WERI-Rb-1 (cell line): ENCODE measurements around the gene CPN1.

Experiments
- DNase-seq: peaks from one replicate; pipeline ENCODE4 v3.0.0-alpha.2; 2020
- H3K27ac ChIP-seq: fragments of 250-450 bp; sonication (Bioruptor Pico); 2 replicates; pipeline ENCODE4 v1.5.1; 2020; ENCODE audit warnings: mild to moderate bottlenecking, moderate library complexity
- H3K27me3 ChIP-seq: fragments of 250-450 bp; sonication (Bioruptor Pico); 2 replicates; pipeline ENCODE4 v1.5.1; 2021; ENCODE audit warnings: mild to moderate bottlenecking, low read depth, moderate library complexity; ENCODE audit not compliant: insufficient read depth, severe bottlenecking
- H3K36me3 ChIP-seq: fragments of 250-450 bp; sonication (Bioruptor Pico); 2 replicates; pipeline ENCODE4 v1.5.1; 2020; ENCODE audit warnings: mild to moderate bottlenecking, moderate library complexity
- H3K4me3 ChIP-seq: 2 replicates; pipeline ENCODE4 v1.5.1; 2011; ENCODE audit warnings: low read depth, mild to moderate bottlenecking, control low read depth, low read length
- H3K9me3 ChIP-seq: fragments of 250-450 bp; sonication (Bioruptor Pico); 2 replicates; pipeline ENCODE4 v1.5.1; 2021; ENCODE audit warnings: mild to moderate bottlenecking, moderate library complexity; ENCODE audit not compliant: severe bottlenecking
- CTCF ChIP-seq: IDR thresholded peaks from 2 replicates; pipeline ENCODE4 v1.5.1; 2011; ENCODE audit warnings: low read depth, mild to moderate bottlenecking, control low read depth, inconsistent platforms, low read length

Gene CPN1

DNA sequence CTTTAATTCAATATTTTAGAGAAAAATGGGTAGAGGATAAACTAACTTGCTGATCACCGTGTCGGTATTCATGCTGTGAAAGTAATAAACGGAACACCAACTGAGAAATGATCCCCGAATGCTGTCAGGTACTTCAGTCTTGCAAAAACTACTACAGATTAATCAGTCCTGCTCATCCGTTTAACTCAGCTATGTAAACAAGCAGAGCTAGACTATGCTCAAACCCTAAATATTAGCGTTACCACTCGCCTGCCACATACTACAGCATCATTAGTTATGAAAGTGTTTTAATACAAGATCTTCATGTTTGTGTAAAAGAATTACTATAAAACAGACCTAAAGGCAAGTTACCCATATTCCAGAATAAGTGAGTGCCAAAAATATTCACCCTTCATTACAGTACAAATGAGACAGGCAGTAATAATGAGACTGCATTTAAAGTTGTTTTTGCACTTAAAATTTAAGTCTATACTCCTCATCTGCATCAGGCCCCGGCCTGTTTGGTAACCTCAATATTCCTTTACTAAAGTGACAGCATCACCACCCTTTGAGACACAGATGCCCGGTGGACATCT lies 72.9 kb downstream of the CPN1 start:
- Histone ChIP-seq H3K9me3 (no peaks in the 10 kb centered on the region), H3K4me3 (peak overlapping the region; percentile 93), H3K27ac (no peak overlapping the region), H3K36me3 (no peaks in the 10 kb centered on the region), H3K27me3 (no peaks in the 10 kb centered on the region)
- no peak for DNase-seq
- TF ChIP-seq CTCF: no peak

DNA sequence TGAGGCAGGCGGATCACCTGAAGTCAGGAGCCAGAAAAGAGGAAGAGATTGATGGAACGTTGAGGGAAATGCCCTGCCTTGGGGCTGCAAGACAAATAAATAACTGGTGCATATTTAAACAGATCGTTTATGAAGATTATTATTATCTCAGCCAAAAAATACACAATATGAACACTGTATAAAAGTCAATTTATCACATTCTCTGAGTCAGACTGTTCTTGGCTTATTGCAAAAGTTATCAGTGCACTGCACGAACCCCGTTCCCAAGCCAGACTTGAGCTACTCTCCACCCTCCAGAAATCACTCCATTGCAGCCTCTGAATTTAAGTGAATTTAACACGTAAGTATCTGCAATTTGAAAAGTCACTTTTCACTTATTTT lies 73.5 kb downstream of the CPN1 start:
- no peak overlapping the region for H3K27ac ChIP-seq
- no peak overlapping the region for H3K4me3 ChIP-seq
- H3K9me3 ChIP-seq: no peaks in the 10 kb centered on the region
- H3K36me3 ChIP-seq: no peaks in the 10 kb centered on the region
- no peak for DNase-seq
- H3K27me3 ChIP-seq: no peaks in the 10 kb centered on the region
- TF ChIP-seq CTCF: no peak

DNA sequence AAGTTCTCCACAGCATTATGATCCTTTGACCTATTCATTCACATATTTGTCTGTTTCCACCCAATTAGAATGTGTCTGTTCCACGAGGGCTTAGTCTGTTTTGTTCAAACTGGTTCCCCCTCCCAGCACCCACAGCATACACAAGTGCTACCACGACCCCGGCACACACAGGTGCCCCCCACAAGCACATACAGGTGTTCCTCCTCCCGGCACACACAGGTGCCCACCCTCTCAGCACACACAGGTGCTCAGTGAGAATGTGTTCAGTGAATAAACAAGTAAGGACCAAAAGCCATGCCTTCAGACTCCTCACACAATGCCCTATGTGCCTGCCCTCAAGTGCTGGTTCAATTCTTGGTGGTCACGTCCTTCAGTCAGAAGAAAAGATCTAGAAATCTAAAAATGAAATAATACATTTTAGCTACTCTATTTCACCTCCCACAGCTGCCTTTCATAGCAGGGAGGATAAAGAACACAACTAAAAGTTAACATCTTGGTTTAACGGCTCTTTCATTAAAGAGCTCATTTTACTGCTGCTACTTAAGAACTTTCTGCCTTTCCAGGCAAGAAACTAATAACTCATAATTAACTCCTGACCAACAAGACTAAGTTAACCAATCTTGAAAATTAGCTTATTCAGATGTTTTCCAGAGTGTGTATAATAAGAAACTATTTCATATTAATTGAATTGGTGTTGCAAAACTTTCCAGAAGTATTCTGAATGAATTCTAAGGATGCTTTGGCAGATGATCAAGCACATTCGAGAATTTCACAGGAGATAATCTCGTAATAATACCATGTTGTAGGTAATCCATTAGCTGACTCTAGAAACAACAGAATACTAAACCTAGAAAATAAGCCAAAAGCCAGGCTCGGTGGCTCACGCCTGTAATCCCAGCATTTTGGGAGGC lies 74.2 kb downstream of the CPN1 start:
- H3K4me3 ChIP-seq: no peak overlapping the region
- TF ChIP-seq CTCF: no peak
- no peaks in the 10 kb centered on the region for H3K36me3 ChIP-seq
- H3K27me3 ChIP-seq: no peaks in the 10 kb centered on the region
- H3K27ac ChIP-seq: no peak overlapping the region
- H3K9me3 ChIP-seq: no peaks in the 10 kb centered on the region
- DNase-seq: peak; percentile 11

GRCh38 chr10:100006243-100006886 lies 75.3 kb downstream of the CPN1 start:
- DNase-seq: no peak
- Histone ChIP-seq H3K27me3 (no peaks in the 10 kb centered on the region), H3K9me3 (no peaks in the 10 kb centered on the region), H3K36me3 (no peaks in the 10 kb centered on the region), H3K27ac (no peak overlapping the region), H3K4me3 (no peak overlapping the region)
- TF ChIP-seq CTCF: no peak

GRCh38 chr10:100004805-100005510 lies 76.7 kb downstream of the CPN1 start:
- DNase-seq: no peak
- Histone ChIP-seq H3K4me3 (no peak overlapping the region), H3K9me3 (no peaks in the 10 kb centered on the region), H3K27ac (no peak overlapping the region), H3K36me3 (no peaks in the 10 kb centered on the region), H3K27me3 (no peaks in the 10 kb centered on the region)
- TF ChIP-seq CTCF: no peak
